ENCODE results near the gene ARHGAP20.
"Not testable (repeated sequence)": the region's sequence is repeated elsewhere in the genome, so short reads cannot be mapped to it uniquely, and the experiment has no call there.

ARHGAP20 gene

DNA sequence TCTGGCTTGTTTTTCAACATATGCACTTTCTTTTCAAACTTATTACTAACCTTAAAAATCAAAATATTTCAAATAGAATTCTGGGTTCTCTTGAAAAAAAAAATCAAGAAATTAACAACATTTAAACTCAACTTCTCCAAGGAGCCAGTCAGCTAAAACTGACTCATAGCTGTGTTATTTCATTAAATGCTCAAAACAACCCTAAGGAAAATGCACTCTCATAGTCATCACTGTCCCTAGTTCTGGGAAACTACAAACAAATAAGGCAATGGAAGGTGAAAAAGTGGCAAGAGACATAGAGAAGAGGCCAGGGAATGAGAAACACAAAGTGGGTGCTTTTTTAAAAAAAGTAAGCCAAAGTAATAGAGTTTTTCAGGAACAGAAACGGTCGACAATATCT is 4.1 kb upstream of the ARHGAP20 start:
- DNase-seq: no peak

DNA sequence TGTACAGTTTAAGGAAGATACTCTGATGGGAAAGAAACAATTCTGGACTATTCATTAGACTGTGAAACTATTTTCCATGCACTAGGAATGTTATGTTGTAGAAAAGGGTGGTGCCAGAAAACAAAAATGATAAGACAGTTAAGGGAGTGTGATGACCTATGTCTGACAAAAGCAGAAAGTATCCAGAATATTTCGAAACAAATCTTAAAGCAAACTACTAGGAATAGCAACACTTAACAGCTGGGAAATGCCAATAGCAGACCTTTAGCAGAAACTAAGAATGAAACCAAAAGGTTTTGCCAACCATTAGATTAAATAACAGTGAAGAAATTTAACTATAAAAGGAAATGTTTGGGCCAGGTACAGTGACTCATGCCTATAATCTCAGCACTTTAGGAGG is 3.3 kb upstream of the ARHGAP20 start:
- no peak for DNase-seq

DNA sequence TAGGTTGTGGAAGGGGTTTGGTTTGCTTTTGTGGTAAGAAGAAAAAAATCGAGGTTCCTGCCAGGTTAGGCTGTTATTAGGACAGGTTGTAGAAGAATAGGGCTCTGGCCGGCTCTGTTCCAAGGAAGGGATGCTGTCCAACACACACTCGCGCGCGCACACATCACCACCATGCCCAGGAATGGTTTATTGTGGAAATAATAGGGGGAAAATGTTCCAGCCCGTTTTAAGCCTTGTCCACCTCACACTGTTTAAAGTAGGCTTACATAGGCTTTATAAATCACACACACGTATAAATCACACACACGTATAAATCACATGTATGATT is 1.2 kb upstream of the ARHGAP20 start:
- no peak for DNase-seq

DNA sequence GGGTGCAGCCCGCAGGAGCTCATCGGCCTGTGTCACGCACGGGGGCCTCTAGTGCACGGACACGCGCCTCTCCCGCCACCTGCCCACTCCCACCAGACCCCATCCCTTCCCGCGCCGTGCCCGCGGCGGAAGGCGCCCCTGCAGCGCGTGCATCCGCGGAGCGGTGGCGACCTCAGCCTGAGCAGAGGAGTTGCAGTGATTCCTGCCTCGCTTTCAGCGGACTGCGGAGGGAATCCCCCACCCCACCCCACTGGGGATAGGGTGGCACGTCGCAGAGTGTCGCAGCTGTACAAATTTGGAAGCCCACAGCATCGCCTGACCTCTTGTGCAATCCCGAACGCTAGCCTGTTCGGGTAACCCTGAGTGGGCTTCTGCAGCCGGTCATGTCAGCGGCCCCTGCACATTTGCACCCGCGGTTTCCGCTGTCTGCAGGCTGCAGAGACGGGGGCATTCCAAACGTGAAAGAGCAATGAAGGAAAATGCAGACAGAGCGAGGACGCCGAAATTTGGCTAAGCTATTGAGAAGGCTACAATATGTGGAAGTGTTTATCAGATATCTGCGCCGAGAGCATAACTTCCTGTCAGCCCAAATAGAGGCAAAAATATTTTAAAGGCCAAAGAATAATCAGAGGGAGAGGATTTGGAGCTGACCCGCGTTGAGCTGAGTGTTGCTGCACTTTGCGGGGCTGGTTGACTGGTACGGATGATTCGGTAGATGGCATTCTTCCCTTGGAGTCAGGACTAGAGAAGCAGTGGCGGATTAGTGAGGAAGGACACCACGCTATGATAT is 617 bp upstream of the ARHGAP20 start:
- DNase-seq: no peak

DNA sequence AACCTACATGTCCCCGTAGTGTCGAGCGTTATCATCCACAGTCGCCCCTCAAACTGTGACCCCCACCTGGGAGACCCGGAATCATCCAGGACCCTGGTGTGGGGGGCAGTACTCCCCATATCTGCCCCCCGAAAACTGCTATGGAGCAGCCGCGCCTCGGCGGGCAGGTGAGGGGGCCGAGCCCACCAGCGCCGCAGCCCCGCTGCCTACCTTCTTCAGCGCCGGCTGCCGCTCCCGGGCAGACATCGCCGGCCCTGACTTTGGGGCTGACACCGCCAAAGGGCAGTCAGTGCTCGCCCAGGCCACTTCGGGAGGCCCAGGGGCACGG is 825 bp downstream of the ARHGAP20 start:
- no peak for DNase-seq

DNA sequence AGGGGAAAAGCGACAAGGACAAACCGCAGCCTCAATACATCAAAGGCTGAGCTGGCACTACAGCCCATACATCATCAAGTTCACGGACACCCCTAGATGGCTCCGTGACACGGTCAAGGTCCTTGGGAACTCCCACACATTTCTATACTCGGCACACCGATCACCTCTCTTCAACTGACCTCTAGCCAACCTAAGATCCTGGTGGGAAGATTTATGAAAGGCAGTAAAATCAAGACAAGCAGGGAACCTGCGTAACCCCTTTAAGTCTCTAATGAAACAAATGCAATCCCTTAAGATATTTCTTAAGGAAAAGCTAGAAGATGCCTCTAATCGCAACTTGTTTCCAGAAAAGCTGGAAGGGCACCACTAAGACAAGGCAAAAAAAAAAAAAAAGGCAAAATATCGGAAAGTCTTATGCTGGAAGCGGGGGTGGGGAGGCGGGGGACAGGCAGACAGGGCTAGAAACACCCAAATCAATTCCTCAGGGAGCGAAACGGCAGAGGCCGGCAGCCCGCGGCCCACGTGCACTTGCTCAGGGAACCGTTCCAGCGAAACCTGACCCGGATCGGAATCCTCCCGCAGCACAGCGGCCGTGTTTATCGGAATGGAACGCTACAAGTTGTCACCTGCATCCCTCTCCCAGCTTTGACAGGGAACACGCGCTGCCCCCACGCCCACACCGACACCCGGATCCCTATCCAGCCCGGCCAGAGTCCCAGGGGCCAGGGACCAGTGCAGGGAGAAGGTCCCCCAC is 1.4 kb downstream of the ARHGAP20 start:
- no peak for DNase-seq

DNA sequence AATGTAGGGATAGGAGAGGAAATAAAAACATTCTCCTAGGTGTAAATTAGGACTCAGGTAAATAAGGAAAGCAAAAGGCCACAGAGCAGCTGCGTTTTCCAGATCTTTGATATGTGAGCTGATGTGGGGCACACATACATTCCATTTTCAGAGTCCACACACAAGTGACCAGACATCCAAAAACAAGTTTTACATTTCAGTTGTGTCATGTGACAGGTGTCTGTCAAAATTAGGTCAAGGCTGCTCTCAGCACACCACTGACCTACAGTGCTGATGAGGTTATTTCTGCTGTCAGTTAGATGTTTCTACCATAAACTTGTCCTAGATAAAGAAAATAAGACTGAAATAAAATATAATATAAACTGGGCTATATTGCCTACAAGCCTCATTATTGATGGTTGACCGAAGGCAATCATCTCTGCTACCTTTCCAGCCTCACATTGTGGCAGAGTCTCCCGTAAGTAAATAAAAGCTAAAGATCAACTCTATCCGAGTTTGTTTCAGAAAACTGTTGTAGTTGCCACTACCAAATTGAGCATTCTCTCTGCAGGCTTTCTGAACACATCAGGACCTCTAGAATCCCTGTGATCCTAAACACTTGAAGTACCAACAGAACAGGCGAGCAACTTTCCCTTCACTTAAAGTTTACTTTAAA is 7.9 kb downstream of the ARHGAP20 start:
- DNase-seq: no peak

DNA sequence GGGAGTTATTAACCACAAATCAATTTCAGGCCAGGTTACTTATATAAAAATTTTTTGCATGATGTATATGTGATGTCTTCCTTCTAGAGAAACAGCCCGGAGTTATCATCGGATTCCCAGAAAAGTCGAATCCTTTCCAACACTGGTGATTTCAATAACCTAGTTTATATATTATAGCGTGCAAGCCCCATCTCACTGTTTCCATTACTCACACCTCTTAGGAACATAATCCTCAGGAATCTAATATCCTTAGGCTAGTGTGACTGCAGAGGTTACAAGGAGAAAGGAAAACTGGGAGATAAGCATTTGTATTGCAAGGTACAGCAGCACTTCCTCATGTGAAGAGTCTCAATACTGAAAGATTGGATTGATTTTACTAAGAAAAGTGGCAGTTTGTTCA is 20.3 kb downstream of the ARHGAP20 start:
- DNase-seq: no peak

DNA sequence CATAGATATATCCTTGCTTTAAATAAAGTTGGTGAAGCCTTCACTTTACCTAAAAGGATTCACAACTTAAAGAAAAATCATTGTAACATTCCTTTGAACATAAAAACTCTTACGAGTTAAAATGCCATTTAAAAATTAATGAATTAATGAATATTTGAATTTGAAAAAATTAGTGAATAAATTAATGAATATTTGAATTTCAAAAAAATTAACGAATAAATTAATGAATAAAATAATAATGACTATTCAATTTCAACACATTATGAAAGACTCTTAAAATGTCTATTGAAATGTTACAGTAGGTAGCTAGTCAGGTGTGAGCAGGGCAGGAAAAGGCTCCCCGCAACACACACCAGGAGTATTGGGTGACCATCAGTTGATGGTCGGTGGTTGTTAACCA is 22.9 kb downstream of the ARHGAP20 start:
- no peak for DNase-seq

DNA sequence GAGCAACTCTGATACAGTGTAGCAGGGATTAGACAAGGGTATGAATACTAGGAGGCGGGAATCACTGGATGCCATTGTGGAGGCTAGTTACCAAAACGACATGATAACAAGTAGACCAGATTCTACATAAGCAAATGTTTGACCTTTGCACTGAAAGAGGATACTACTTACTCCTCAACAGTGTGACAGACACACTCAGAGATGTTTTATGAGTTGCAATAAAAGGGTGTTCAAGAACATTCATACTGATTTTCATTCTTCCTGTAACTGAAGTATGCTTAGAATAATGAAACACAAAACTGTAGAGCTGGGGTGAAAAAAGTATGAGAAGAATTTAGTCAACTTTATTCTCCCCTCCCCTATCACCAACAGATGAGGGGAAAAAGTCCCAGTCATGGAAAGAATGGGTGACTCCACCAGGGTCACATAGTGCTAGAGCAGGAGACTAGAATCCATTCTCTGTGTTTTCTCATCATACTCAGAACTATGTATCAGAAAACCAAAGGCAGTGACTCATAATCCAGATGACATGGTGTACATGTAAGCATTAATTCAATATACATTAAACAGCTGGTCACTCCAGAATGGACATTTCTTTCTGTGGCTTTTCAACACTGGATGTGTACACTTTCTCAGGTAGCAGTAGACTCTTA is 32.8 kb downstream of the ARHGAP20 start:
- DNase-seq: no peak

DNA sequence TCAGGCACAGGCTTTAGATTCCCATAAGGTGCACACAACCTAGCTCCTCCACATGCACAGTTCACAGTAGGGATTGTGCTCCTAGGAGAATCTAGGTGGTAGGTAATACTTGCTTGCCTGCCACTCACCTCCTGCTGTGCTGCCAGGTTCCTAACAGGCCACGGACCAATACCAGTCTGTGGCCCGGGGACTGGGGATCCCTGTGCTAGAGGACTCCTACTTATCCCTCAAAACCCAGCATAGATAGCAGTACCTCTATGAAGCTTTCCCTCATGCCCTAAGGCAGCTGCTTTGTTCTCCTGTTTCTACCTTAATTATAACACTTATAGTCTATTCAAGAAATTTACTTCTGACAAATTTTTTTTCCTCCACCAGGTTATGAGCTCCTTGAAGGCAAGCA is 36.7 kb downstream of the ARHGAP20 start:
- DNase-seq: no peak

DNA sequence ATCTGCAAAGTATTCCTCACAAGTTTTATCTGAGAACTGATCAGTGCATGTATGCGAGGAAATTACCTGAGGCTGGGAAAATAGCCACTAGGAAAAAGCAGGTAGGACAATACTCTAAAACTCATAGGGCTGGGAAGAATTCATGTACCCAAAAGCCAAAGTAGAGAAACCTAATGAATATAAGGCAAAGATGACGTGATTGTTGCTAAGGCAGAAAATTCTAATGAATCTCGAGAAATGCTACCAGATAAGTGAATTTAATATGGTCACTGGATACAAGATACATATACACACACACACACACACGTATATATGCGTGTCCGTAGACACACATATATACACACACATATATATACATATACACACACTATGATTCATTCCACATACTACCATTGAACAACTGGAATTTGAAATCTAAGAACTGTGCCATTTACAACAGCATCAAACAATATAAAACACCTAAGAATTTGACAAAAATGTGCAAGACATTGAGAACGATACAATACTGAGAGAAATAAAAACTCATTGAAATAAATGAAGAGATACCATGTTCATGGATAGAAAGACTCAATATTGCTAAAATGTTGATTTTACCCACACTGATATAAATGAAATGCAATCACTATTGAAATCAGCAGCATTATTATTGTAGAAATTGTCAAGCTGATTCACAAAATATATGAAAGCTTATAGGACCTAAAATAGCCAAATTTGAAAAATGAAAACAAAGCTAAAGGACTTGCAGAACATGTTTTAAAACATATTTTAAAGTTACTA is 46.4 kb downstream of the ARHGAP20 start:
- DNase-seq: no peak

DNA sequence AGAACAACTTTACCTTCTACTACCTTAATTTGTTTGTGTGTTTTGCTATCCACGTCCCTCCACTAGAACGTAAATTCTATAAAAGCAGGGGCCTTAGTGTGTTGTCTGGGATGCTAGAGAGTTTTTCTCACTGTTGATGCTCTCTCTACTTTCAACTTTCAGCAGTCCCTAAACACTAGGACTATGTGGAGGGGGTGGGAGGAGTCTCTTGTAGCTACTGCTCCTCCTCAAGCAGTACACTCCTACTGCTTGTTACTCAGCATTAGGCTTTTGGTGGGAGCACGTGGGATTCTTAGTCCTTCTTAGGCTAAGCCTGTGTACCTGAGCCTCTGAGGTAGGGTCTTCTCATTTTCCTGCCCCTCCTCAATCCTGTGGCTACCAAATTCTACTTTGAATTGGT is 56.3 kb downstream of the ARHGAP20 start:
- DNase-seq: no peak

DNA sequence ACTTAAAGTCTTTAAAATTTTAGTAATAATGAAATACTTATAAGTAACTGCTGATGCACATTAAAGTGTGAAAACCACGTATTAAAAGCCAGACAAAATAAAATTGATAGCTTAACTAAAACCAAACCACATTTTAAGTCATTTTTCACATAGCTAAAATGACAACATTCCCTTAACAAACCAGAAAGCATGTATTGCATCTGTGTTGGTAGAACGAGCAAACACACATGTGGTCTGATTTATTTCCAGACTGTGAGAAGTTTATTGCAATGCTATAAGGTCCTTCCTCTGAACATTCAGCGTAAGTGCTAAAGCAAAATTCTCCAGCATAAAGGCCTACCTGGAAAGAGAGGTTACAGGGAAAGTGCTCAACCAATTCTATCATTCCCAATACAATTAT is 57.8 kb downstream of the ARHGAP20 start:
- no peak for DNase-seq

DNA sequence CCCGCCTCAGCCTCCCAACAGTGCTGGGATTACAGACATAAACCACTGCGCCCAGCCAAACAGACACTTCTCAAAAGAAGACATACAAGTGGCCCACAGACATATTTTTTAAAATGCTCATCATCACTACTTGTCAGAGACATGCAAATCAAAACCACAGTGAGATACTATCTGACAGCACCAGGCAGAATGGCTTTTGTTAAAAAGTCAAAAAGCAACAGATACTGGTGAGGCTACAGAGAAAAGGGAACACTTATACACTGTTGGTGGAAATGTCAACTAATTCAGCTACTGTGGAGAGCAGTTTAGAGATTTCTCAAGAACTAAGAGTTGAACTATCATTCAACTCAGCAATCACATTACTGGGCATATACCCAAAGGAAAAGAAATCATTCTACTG is 67.0 kb downstream of the ARHGAP20 start:
- DNase-seq: no peak

DNA sequence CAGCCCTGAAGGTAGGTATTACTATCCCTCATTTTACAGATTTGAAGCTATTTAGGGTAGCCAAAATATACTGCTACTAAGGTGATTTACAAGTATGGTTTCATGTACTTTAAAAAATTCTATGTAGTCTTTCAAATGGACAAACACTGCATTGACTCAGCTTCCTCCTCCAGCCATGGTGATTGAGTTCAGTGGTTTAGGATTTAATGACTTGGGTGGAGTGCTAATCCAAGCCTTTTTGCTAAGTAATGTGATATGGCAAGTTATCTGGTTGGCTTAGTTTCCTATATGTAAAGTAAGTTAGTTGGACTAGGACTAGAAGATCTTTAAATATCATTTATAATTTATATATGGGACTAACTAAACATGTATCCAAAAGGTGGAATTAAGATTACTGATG is 77.9 kb downstream of the ARHGAP20 start:
- DNase-seq: no peak

DNA sequence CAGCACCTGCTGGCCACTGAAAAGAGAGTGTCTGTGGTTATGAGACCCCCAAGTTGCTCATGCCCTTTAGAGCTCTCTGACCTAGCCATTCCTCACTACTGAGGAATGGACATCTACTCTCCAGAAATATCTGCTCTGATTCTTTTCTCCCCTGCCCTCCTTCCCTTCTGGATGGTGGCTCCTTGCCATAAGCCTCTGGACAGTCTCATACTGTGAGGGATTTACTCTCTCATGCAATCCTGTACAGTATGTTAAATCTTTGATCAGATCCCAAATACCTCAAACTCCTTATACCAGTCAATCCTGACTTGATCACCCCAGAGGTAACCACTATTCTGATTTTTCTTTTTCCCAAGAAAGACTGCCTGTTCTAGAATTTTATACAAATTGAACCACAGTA is 80.7 kb downstream of the ARHGAP20 start:
- no peak for DNase-seq

DNA sequence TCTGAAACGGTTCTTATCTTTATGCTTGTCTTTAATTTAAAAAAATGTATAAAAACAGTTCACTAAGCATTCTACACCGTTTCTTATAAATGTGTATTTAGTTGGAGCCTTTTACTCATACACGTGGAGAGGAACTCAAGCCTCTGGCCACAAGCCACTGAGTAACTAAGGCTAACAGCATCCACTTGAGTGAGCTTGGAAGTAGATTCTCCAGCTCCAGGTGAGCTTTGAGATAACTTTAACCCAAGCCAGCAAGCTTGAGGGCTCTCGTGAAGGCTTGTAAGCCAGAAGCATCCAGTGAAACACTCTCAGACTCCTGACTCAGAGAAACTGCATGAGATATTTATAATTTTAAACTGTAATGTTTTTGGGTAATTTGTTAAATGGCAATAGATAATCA is 82.6 kb downstream of the ARHGAP20 start:
- DNase-seq: no peak

DNA sequence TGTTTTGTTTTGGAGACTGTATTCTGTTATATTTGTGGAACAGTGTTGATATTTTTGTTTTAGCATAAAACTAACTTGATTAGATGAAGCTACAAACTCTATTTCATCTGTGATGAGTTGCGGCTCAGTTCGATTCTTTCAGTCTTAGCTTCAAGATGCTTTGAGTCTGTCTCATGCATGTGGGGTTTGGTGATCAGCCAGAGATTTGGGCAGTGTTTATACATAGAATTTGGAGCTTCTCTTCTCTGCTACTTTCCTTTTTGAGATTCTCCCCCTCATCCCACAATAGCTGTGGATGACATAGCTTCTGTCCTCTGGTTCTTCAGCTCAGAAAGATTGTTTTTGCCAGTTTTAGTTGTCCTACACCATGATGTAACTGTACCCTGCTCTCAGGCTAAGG is 90.4 kb downstream of the ARHGAP20 start:
- DNase-seq: no peak

DNA sequence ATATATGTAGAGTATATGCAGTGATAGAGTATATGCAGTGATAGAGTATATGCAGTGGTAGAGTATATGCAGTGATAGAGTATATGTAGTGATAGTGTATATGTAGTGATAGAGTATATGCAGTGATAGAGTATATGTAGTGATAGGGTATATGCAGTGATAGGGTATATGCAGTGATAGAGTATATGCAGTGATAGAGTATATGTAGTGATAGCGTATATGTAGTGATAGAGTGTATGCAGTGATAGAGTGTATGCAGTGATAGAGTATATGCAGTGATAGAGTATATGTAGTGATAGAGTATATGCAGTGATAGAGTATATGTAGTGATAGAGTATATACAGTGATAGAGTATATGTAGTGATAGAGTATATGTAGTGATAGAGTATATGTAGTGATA is 92.9 kb downstream of the ARHGAP20 start:
- DNase-seq: not testable (repeated sequence)

DNA sequence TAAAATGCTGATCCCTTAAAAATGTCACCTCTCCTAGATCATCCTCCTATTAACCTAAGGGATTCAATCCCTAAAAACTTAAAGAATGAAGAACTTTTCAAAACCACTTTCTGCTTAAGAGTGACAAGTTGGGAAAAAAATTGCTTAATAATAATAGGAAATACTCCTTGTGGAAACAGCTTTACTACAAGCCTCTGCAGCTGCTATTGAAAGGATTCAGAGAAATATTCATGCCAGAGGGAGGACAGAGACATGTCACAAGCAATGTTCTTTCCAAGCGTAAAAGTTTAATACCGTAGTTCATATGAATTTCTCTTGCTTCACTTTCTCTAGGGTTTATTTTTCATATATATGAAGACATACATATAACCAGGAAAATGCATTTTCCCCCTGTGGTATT is 98.2 kb downstream of the ARHGAP20 start:
- no peak for DNase-seq

DNA sequence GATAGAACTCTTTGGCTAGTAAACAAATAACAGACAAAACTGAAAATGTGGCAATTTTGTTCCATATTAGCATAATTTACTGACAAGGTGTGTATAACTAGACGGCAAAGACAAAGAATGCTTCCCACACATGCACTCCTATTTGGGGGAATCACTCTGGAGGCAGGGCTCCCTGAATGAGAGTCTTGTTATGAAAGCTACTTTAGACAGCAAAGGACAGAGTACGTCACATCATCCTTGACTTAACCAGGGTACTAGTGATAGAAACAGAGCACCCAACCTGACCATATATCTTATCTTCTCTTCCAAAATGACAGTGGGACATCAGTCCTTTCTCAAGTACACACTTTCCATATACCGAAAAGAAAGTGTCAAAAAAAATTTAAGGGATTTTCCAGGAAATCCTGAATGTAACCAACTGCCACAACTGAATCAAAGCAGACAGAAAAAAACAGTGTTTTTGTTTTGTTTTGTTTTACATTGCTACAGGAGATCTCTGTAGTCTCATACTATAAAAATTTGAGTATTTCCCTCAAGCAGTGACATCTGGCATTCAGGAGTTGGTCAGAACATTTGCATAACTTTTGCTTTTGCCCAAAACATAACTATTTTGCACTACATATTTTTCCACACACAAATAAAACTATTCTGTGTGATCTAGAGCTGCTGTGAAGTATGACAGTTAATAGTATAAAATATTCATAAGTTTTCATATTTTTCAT is 98.9 kb downstream of the ARHGAP20 start:
- DNase-seq: no peak
